Lower leg skin (tissue), 3 donors: Measurements from ENCODE around the gene ARL5C.

Source experiments
- POLR2A ChIP-seq, 2 donors: fragments of 450-650 bp; IDR thresholded peaks; one replicate each; pipeline ENCODE4 v1.6.1; 2016 to 2017; ENCODE audit warnings: antibody characterized with exemption in 2 of 2, mild to moderate bottlenecking in 1 of 2, moderate library complexity in 1 of 2
- TF ChIP-seq, protein P1 (sequence below), 3 donors: fragments of 450-650 bp; IDR thresholded peaks; one replicate each; pipeline ENCODE4 v1.5.1; 2016; ENCODE audit warnings: antibody characterized with exemption in 3 of 3, mild to moderate bottlenecking in 3 of 3, moderate library complexity in 2 of 3

DNA sequence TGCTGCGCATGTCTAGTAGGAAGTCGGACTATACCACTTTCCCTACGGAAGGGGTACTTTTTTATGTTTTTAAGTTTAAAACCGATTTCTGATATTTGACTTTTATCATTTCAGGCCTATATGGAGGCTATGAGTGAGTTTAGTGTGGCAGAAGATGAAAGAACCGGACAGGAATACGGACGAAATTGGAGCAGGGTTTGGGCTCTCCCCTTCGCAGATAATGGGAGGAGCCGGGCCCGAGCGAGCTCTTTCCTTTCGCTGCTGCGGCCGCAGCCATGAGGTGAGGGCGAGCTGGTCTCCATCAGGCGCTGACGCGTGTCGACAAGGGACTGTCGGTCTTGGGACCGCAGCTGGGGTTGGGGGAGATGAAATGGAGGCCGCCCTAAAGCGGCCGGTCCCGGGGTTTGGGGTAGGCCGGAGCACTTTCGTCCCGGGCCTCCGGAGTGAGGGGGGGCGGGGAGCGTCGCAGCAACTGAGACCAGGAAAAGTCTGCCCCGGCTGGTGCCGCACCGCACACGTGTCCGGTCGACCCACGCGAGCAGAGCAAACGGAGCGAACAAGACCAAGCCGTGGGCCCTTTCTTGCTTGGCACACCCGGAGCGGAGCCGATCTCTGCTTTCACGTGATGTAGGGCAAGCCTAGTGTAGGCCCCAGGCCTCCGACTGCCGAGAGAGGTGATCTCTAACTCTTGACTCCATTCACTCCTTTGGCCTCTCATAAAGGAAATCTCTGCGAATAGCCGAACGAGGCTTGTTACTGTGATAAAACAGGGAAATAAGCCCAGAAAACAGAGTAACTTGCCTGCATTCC lies 34.3 kb upstream of the ARL5C start, which contains the start of gene RPL19:
- TF ChIP-seq, protein P1, sequence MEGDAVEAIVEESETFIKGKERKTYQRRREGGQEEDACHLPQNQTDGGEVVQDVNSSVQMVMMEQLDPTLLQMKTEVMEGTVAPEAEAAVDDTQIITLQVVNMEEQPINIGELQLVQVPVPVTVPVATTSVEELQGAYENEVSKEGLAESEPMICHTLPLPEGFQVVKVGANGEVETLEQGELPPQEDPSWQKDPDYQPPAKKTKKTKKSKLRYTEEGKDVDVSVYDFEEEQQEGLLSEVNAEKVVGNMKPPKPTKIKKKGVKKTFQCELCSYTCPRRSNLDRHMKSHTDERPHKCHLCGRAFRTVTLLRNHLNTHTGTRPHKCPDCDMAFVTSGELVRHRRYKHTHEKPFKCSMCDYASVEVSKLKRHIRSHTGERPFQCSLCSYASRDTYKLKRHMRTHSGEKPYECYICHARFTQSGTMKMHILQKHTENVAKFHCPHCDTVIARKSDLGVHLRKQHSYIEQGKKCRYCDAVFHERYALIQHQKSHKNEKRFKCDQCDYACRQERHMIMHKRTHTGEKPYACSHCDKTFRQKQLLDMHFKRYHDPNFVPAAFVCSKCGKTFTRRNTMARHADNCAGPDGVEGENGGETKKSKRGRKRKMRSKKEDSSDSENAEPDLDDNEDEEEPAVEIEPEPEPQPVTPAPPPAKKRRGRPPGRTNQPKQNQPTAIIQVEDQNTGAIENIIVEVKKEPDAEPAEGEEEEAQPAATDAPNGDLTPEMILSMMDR (IDR thresholded peaks at IDR 0.05): no peak
- peak in 1 of 2 donors; percentile 66 for TF ChIP-seq POLR2A (IDR thresholded peaks at IDR 0.05)
